WTC11 (cell line): Measurements from ENCODE around the gene CCDC9. TPM values are rescaled to one million over a fixed set of nuclear protein-coding genes. Genes with fewer than 3 reads are reported as not detected.

ENCODE experiments used
- AFF4 ChIP-seq: sonication (generic); formaldehyde crosslinking; IDR thresholded peaks from 2 replicates; pipeline ENCODE4 v1.8.1; 2023; ENCODE audit warnings: mild to moderate bottlenecking, missing genetic modification reagents, borderline replicate concordance
- ARID4B ChIP-seq: sonication (generic); formaldehyde crosslinking; IDR thresholded peaks from 2 replicates; pipeline ENCODE4 v1.8.0; 2023; ENCODE audit warnings: missing genetic modification reagents, mild to moderate bottlenecking, borderline replicate concordance
- ATF2 ChIP-seq: sonication (generic); formaldehyde crosslinking; IDR thresholded peaks from 2 replicates; pipeline ENCODE4 v1.8.1; 2022; ENCODE audit warnings: low read depth, missing genetic modification reagents, borderline replicate concordance
- ATF3 ChIP-seq: sonication (generic); formaldehyde crosslinking; conservative IDR thresholded peaks from 2 replicates; pipeline ENCODE4 v1.8.1; 2022; ENCODE audit warnings: mild to moderate bottlenecking, missing genetic modification reagents
- ELF4 ChIP-seq: sonication (generic); formaldehyde crosslinking; IDR thresholded peaks from 2 replicates; pipeline ENCODE4 v1.8.1; 2022; ENCODE audit warnings: low read depth, mild to moderate bottlenecking, moderate library complexity, missing genetic modification reagents
- FOXK1 ChIP-seq: sonication (generic); formaldehyde crosslinking; IDR thresholded peaks from 2 replicates; pipeline ENCODE4 v1.8.0; 2022; ENCODE audit warnings: mild to moderate bottlenecking, moderate library complexity, missing genetic modification reagents
- FOXP1 ChIP-seq: sonication (generic); formaldehyde crosslinking; IDR thresholded peaks from 2 replicates; pipeline ENCODE4 v1.8.0; 2022; ENCODE audit warnings: missing genetic modification reagents, mild to moderate bottlenecking, moderate library complexity, borderline replicate concordance
- IRF1 ChIP-seq: sonication (generic); formaldehyde crosslinking; IDR thresholded peaks from 2 replicates; pipeline ENCODE4 v1.8.0; 2023; ENCODE audit warnings: missing genetic modification reagents
- MAX ChIP-seq: sonication (generic); formaldehyde crosslinking; IDR thresholded peaks from 2 replicates; pipeline ENCODE4 v1.8.0; 2022; ENCODE audit warnings: mild to moderate bottlenecking, missing genetic modification reagents
- PRDM15 ChIP-seq: sonication (generic); formaldehyde crosslinking; IDR thresholded peaks from 2 replicates; pipeline ENCODE4 v1.8.0; 2022; ENCODE audit warnings: missing genetic modification reagents
- SMAD3 ChIP-seq: sonication (generic); formaldehyde crosslinking; IDR thresholded peaks from 2 replicates; pipeline ENCODE4 v1.8.0; 2022; ENCODE audit warnings: missing genetic modification reagents, mild to moderate bottlenecking, borderline replicate concordance
- SP1 ChIP-seq: sonication (generic); formaldehyde crosslinking; conservative IDR thresholded peaks from 2 replicates; pipeline ENCODE4 v1.8.1; 2022; ENCODE audit warnings: missing genetic modification reagents
- USF2 ChIP-seq: sonication (generic); formaldehyde crosslinking; IDR thresholded peaks from 2 replicates; pipeline ENCODE4 v1.8.1; 2023; ENCODE audit warnings: mild to moderate bottlenecking, missing genetic modification reagents, moderate library complexity
- ZBTB43 ChIP-seq: sonication (generic); formaldehyde crosslinking; IDR thresholded peaks from 2 replicates; pipeline ENCODE4 v1.8.1; 2023; ENCODE audit warnings: mild to moderate bottlenecking, missing genetic modification reagents
- ZMAT4 ChIP-seq: fragments of 250-450 bp; sonication (Bioruptor Pico); IDR thresholded peaks from 2 replicates; pipeline ENCODE4 v1.9.0; 2021; ENCODE audit warnings: mild to moderate bottlenecking
- ZNF121 ChIP-seq: sonication (generic); formaldehyde crosslinking; IDR thresholded peaks from 2 replicates; pipeline ENCODE4 v1.8.0; 2023; ENCODE audit warnings: missing genetic modification reagents
- ZNF232 ChIP-seq: sonication (generic); formaldehyde crosslinking; IDR thresholded peaks from 2 replicates; pipeline ENCODE4 v1.8.0; 2022; ENCODE audit warnings: mild to moderate bottlenecking, missing genetic modification reagents
- ZNF423 ChIP-seq: fragments of 250-450 bp; sonication (Bioruptor Pico); IDR thresholded peaks from 2 replicates; pipeline ENCODE4 v2.1.2; 2022; ENCODE audit warnings: mild to moderate bottlenecking, moderate library complexity
- total RNA-seq: library from RNA; stranded (reverse); gene quantifications from 3 replicates; pipeline ENCODE4 v1.2.3, GENCODE V29; 2021

Gene CCDC9
- total RNA-seq, 1 experiment from 2014 or later = 37.7 TPM

GRCh38 chr19:47273313-47274070 lies 17.2 kb downstream of the CCDC9 start (continued):
- TF ChIP-seq ZBTB43 (no peak), FOXP1 (CRISPR knock-in tag) (peak; percentile 48; the same call in 1 of the 2 replicates), ZNF121 (CRISPR knock-in tag) (no peak), ATF3 (CRISPR knock-in tag) (no peak), AFF4 (0 out of 2 replicates have a peak, but pooled peaks have one; percentile 19), USF2 (CRISPR knock-in tag) (peak; percentile 12), IRF1 (CRISPR knock-in tag) (0 out of 2 replicates have a peak, but pooled peaks have one; percentile 14), ZNF423 (CRISPR knock-in tag) (no peak), PRDM15 (CRISPR knock-in tag) (no peak), SP1 (CRISPR knock-in tag) (peak; percentile 95), ARID4B (CRISPR knock-in tag) (peak; percentile 37; the same call in 1 of the 2 replicates), SMAD3 (peak; percentile 61; the same call in 1 of the 2 replicates), FOXK1 (CRISPR knock-in tag) (peak; percentile 26; the same call in 1 of the 2 replicates), ZMAT4 (CRISPR knock-in tag) (0 out of 2 replicates have a peak, but pooled peaks have one; percentile 26), ZNF232 (CRISPR knock-in tag) (peak; percentile 73), ATF2 (CRISPR knock-in tag) (no peak), MAX (CRISPR knock-in tag) (peak; percentile 78; the same call in 1 of the 2 replicates), ELF4 (CRISPR knock-in tag) (0 out of 2 replicates have a peak, but pooled peaks have one; percentile 9)
